H1 (cell line): Measurements from ENCODE around the gene RIN3. TPM values are rescaled to one million over a fixed set of nuclear protein-coding genes. Genes with fewer than 3 reads are reported as not detected.

Source experiments
- POLR2A ChIP-seq, 2 experiments: IDR thresholded peaks; 1 replicate in 1 of 2; 2 replicates in 1 of 2; pipeline ENCODE4 v1.6.1; 2011; ENCODE audit warnings: low read depth in 2 of 2, low read length in 2 of 2, mild to moderate bottlenecking in 2 of 2; ENCODE audit errors: control extremely low read depth in 1 of 2
- POLR2AphosphoS5 ChIP-seq: IDR thresholded peaks from 2 replicates; pipeline ENCODE4 v1.6.1; 2011; ENCODE audit warnings: low read depth, low read length
- RBBP5 ChIP-seq: IDR thresholded peaks from 2 replicates; pipeline ENCODE4 v1.7.1; 2012; ENCODE audit warnings: low read depth, mild to moderate bottlenecking, inconsistent platforms, low read length, moderate library complexity, borderline replicate concordance
- YY1 ChIP-seq: IDR thresholded peaks from 2 replicates; pipeline ENCODE4 v1.6.1; 2011; ENCODE audit warnings: low read depth, mild to moderate bottlenecking, low read length
- ZNF274 ChIP-seq: IDR thresholded peaks from 2 replicates; pipeline ENCODE4 v1.7.0; 2012; ENCODE audit warnings: low read length, borderline replicate concordance; ENCODE audit errors: extremely low read depth
- polyA plus RNA-seq, 7 experiments: library from polyadenylated mRNA; depleted of rRNA in 3 of 7; stranded (reverse) in 5 of 7; unstranded in 2 of 7; fragments of >200 nt in 5 of 7; fragments of 200-250 nt in 2 of 7; gene quantifications; 1 replicate in 5 of 7; 2 replicates in 1 of 7; 4 replicates in 1 of 7; pipeline versions ENCODE4 v1.2.1 to v1.2.3, GENCODE V29; 2011 to 2013; ENCODE audit warnings: missing spikeins in 2 of 7, mixed read lengths in 2 of 7
- total RNA-seq: library from RNA; stranded (reverse); fragmentation: NEBNext Ultra II Directional; extraction: Animal tissue kit (Norgen Biotek cat#: 25700); gene quantifications from 2 replicates; pipeline ENCODE4 v1.2.1, GENCODE V29; 2021

RIN3 gene
- total and polyA plus RNA-seq, 2 of the 8 experiments (the other 6 are each of a cell fraction or from before 2014, with no cell fraction given) = 0.59 to 1.5 TPM

DNA sequence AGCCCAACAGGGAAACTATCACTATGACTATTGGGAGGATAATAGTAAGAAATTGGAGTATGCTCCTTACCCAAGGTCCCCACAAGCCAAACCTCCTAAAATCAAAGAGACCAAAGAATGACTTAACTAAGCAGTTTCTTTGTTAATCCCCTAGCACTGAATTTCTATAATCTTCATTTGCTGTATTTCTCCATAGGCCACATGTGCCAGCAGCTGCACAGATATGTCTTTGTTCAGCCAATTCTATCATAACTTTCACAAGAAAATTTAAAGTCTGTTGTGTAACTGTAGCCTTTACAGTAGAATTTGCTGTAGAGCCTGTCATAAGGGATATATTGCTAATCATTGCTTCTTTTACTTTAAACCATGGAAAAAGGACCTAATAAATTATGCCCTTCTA lies 104.0 kb downstream of the RIN3 start (continued):
- no peak for TF ChIP-seq POLR2A (IDR thresholded peaks at IDR 0.05; ENCODE audit: control extremely low read depth in 1 of 2, low read depth in 2 of 2, low read length in 2 of 2)
- TF ChIP-seq ZNF274 = no peak
- no peak for TF ChIP-seq RBBP5
- no peak for TF ChIP-seq POLR2AphosphoS5
- TF ChIP-seq YY1 = no peak
- TF ChIP-seq, all 59 proteins: peak for 0
